Stimulated activated CD4-positive, alpha-beta T cell treated with anti-CD3 and anti-CD28 coated beads, Interleukin-12 subunit alpha, Interleukin-12 subunit beta, amount 100 ng/mL, for 4 hours (primary cell): ENCODE measurements around the gene NEK7.
"Not testable (repeated sequence)": the region's sequence is repeated elsewhere in the genome, so short reads cannot be mapped to it uniquely, and the experiment has no call there.

Experiments used
- DNase-seq: peaks from one replicate; pipeline ENCODE4 v3.0.0-alpha.2; 2020

Gene NEK7

DNA sequence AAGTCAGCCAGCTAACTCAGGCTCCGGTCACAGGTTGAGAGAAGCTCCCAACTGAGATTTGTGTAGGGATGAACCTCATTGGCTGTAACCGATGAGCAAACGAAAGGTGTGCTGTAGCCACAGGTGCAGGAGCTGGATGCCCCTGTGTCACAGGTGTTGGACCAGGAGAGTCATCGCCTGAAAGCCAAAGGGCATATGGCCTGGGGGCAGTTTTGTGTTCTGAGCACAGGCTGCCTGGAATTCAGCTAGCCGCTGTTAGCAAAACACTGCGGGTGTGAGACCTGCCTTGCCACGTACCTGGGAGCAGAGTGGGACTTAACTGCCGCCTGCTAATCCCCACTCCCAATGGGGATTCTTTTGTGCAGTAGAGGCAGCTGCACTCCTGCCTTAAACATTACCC lies 55.3 kb downstream of the NEK7 start:
- no peak for DNase-seq

DNA sequence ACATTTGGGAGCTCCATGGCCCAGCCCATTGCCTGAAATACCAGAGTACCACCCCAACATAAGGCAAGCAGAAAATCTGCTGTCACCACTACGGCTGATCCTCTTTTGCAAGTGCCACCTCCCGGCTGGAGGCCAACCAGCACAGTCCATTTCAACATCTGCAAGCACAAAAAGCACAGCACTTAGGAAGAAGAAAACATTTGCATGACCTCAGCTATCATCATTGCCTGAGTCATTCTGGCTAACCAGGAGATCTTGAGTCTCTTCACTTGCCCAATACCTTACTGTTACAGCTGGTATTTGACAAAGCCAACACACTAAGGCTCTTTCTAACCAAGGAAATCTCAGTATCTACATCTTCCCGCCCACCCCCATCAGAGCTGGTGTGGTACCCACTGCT lies 55.9 kb downstream of the NEK7 start:
- DNase-seq, result no peak

DNA sequence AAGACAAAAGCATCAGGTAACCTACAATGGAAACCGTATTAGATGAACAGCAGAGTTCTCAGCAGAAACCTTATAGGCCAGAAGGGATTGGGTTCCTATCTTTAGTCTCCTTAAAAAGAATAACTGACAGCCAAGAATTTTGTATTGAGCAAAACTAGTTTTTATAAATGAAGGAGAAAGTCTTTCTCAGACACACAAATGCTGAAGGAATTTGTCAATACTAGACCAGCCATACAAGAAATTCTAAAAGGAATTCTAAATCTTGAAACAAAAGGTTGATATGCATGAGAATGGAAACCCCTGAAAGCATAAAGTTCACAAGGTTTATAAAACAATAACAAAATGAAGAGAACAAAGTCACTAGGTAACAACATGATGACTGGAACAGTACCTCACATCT lies 58.1 kb downstream of the NEK7 start:
- no peak for DNase-seq

DNA sequence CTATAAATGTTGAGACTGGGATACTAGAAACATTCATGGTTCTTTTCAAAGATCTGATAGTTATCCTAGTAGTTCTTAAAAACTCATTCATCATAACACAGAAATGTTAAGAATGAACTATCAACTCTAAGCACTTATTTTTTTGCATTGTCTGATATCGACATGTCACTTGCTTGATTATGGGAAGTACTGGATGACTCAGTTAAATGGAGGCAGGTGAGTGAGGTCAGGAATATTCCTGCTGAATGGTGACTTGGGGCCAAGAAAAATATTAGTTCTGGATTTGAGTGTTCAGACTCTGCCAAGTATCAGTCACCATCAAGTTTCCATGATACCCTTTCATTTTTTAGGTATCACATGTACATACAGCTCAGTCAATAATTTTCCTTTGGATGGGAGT lies 63.6 kb downstream of the NEK7 start:
- no peak for DNase-seq

DNA sequence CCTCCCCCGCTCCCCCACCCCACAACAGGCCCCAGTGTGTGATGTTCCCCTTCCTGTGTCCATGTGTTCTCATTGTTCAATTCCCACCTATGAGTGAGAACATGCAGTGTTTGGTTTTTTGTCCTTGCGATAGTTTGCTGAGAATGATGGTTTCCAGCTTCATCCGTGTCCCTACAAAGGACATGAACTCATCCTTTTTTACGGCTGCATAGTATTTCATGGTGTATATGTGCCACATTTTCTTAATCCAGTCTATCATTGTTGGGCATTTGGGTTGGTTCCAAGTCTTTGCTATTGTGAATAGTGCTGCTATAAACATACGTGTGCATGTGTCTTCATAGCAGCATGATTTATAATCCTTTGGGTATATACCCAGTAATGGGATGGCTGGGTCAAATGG lies 70.2 kb downstream of the NEK7 start:
- DNase-seq, result not testable (repeated sequence)

DNA sequence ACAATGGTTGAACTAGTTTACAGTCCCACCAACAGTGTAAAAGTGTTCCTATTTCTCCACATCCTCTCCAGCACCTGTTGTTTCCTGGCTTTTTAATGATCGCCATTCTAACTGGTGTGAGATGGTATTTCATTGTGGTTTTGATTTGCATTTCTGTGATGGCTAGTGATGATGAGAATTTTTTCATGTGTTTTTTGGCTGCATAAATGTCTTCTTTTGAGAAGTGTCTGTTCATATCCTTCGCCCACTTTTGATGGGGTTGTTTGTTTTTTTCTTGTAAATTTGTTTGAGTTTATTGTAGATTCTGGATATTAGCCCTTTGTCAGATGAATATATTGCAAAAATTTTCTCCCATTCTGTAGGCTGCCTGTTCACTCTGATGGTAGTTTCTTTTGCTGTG lies 70.7 kb downstream of the NEK7 start:
- not testable (repeated sequence) for DNase-seq

DNA sequence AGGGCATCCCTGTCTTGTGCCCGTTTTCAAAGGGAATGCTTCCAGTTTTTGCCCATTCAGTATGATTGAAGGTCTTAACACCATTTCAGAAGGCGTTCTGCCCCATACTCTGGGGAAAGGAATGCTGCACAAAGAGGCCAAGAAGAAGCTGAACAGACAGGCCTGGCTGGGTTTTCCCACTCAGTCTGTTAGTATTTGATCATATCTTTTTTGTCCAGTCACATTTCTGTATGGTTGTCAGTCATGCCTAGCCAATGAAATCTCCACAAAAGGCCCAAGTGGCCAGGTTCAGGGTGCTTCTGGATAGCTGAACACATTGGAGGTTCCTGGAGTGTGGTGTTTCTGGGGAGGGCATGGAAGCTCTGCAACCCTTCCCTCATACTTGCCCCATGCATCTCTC lies 72.1 kb downstream of the NEK7 start:
- DNase-seq, result no peak

DNA sequence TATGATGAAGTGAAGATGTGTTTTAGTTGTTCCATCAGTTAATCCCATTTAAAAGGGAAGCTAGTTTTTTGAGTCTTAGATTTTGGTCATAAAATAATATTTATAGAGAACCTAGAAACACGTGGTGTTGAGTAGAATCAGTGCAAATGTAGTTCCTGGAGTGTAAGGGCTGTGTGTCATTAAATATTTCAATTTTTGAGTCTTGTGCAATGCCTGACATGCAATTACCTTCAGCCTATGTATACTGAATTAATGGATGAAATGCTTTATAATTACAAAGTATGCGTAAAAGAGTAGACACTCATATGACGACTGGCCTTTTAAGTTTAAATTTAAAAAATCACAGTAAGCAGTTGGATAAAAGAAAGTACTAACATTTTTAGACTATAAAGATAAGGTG lies 75.0 kb downstream of the NEK7 start:
- no peak for DNase-seq

DNA sequence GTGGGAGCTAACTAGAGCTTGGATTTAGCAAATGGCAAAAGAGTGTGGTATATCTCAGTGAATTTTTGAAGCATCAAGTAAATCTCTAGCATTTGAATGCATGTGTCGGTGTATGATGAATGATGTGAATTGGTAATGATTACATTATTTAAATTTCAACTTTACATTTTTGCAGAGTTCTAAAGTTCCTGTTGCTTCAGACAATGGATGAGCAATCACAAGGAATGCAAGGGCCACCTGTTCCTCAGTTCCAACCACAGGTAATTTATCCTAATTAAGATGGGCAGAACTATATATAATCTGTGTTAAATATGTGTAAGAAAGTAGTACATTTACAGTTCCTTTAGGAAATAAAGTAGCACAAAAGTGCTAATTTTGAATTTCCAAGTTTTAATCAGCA lies 75.6 kb downstream of the NEK7 start:
- no peak for DNase-seq

DNA sequence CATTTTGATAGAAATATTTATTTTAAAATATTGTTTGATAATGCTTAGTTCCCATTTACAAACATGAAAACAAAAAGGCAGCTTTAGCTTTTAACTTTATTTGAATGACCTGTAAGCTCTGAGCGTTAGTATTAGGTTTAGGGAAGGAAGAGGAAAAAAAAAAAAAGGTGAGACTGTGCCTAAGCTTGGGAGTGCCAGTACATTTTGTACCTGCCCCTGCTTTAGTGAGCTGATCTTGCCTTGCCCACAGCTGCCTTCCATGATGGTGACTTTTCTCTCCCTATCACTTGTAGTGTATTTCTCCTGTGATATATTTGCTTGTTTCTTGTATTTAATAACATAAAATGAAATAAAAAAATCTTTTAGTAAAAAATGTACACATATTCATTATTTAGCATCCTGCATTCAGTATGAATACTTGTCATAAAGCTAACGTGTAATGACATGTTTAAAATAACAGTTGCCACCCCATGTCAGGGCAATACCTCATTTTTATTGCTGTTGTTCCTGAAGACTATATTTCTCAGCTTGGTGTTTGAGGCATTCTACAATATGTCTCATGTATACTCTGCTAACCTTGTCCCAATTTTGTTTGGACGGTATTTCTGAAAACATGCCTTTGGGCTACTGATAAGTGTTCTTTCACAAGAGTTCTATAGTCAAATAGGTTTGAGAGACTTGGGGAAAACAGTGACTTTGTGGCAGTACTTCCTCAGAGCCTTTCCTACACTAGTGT lies 76.3 kb downstream of the NEK7 start:
- DNase-seq, result no peak

DNA sequence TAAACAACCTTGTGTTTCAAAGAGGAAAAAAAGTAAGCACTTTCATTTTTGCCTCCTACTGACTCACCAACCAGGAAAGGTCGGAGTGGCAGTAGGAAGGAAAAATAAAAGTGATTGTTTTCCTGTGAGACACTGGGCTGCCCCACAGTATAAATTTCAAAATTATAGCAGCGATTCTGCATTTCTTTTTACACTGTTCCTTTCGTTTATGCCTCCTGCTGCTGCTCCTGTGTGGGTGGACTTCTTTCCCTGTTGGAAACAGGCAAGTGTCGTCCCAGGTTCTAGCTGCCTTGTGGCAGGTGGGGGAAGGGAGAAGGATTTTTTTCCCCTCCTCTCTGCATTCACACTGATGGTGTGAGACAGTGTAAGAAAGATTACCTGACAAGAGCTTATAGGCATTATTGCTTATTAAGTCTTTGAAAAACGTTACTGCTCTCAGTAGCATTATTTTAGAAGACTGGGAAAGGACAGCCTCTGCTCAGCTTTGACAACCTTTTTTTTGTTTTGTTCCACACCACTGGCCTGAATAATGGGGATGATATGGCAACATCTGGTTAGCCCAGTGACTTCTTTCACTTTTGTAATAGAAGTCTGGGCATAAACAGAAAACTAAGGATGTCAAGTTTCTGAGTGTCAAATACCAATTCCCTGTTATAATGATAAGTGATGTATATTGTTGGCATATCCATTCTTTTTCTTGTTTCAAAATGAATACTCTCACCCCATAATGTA lies 77.9 kb downstream of the NEK7 start:
- DNase-seq, result no peak

DNA sequence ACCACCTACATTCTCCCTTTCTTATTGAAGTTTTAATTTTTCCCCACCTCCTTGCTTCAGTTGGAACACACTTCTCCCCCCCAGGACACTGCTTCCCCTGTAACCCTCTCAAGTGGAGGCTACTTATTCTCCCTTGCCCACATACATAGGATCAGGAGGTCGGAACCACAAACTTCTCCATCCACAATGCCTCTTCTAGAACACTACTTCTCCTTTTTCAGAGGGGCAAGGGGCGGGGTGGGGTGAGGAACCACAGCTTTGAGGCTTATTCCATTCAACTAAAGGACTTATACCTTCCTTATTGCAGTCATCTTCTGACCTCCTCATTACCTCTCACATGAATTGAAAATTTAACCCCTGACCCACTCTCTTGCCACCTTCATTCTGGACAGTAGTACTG lies 81.3 kb downstream of the NEK7 start:
- no peak for DNase-seq

DNA sequence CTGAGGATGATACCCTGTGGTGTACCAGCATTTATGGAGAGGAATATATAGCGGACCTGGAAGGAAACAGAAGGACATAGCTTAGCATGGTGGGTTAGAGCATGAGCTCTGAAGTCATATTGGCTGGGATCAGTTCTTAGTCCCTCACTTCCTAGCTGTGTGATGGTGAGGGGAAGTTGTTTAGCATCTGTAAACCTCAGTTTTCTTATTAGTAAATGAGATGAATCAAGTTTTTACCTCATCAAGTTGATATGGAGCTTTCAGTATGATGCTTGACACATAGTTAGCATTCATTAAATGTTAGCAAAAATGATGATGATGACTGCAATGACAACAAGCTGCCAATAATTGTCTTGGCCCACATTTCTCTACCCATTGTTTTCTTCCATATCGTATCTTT lies 84.8 kb downstream of the NEK7 start:
- DNase-seq, result no peak

DNA sequence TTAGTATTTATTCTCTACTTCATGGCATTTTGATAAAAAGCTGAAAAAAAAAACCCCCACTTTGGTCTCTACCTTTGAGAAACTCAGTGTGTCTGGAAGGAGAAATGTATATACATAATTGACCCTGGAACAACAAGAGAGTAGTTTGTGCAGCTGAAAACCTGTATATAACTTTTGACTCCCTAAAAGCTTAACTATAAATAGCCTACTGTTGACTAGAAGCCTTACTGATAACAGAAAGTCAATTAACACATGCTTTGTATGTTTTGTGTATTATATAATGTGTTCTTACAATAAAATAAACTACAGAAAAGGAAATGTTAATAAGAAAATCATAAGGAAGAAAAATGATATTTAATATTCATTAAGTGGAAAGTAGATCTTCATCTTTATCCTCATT lies 88.0 kb downstream of the NEK7 start:
- no peak for DNase-seq

DNA sequence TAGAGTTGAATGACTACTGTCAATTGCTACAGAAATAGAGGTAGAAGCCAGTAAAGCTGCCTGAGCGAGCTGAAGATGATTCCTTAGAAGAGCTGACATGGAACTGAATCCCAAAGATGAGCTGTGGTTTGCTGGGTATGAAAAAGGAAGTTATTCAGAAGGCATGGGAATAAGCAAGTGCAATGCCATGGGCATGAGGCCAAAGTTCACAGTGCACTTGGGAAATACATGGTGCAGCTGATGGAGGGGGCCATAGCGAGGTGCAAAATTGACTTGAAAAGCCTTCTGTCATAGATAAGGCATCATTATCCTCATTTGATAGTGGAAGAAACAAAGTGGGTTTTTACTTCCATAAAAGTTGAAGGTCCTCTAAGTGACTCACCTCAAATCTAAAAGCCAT lies 88.6 kb downstream of the NEK7 start:
- no peak for DNase-seq

DNA sequence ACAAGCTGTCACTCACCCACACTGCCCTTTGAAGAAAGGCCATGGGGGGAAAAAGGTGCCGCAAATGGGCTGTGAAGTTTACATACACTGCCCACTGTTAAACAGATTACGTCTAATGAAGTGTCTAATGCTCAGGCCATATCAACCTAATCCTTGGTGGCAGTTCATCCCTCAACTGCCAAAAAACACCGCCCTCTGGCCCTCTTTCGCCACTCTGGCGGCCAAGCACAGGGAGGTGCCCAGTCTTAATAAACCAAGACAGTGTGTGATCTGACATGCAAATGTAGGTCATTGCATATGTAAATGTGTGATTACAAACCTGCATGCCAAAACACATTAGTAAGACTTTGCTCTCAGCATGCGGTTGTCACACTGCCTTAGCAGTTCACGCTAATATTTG lies 89.5 kb downstream of the NEK7 start:
- DNase-seq, result no peak

DNA sequence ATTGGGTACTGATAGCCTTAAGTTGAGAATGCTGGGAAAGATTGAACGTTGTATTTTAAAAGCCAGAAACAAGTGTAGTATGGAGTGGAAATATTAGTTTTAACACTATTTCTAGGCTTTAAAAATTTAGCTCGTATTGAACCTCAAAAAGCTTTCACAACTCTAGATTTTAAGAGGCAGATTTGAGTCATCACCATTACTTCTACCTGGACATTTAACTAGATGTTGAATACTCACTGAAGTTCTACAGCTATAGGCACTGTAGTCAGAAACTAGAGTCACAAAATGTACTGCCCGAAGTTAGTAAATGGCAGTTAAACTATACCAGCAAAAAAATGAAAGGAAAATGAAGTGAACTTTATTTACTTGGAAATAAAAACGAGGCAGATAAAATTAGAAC lies 96.5 kb downstream of the NEK7 start:
- DNase-seq, result no peak

DNA sequence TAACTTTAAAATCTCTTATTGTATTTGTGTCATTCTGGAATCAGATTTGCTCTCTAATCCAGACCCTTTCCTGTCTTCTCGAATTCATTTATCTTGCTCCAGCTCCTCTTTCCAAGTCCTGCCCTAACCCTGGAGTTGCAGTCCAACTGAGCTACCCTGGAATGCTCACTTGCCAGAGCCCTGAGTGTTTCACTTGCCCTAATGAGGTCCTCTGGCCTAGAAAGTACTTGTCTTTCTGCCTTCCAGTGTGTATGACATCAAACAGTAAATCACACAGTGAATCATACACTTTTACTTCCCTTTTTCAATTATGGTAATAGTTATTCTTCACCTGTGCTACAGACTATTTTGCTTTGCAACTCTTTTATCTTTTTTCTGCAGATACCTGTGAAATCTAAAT lies 96.9 kb downstream of the NEK7 start:
- DNase-seq, result no peak

DNA sequence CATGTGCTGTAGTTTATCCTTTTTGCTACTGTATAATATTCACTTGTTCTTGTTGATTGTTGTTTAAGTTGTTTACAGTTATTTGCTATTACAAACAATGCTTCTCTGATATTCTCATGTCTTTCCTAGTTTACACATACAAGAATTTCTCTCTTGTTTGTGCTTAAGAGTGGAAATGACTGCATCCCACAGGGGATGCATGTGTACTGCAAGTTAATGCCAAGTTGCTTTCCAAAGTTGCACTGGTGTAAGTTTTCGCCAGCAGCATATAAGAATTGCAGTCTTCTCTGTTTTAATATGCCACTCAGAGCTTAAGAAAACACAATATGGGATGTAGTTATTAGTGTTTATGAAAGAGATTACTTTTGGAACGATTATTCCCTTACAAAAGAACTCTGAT lies 97.7 kb downstream of the NEK7 start:
- DNase-seq, result no peak

DNA sequence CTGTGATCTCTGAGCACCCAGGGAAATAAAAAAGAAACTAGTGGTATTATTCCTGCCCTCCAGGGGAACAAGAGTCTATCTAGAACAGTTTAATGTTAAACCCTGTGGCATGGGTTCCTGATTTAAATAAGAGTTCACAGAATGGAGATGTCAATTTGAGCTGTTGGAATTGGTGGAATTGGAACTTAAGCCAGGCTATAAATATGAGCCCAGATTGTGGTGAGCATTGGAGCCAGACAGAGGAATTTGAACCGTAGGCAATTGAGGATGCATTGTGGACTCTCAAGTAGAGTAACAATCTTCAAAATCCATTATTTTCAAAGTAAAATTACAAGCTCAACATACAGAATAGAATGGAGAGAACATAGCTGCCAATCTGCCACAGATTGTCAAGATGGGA lies 98.2 kb downstream of the NEK7 start:
- no peak for DNase-seq

DNA sequence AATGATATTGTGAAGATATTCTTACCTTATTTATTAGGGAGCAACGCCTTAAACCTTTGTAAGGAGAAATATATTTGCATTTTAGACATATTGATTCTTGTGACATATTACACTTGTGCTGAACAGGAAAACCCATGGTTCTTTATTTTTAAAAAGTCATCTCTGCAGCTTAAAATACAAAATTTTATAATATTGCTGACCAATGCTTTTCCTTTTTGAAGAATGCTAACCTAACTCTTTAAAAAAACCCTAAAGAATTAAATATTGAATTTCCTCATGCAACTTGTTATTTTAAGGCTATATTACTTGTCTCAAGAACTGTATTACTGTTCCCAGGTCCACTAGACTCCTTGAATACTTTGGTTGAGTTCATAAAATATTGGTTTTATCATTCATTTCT lies 99.0 kb downstream of the NEK7 start:
- no peak for DNase-seq

DNA sequence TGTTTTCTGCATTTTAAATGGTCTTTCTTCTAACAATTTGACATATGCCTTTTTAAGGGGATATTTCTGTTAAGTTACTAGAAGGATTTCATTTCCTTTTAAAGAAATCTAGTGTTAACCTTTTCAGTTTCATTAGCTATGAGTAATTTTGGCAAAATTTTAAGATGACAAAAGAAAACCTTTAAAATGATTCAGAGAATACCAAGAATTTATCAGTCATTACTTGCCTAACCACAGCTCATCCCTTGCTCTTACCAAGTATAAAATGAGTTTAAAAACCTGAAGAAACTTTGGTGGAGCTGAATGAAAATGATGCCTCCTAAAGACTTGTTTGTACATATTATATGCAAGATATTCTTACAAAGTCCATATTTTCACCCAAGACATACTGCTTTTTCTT lies 101.7 kb downstream of the NEK7 start:
- DNase-seq, result no peak

DNA sequence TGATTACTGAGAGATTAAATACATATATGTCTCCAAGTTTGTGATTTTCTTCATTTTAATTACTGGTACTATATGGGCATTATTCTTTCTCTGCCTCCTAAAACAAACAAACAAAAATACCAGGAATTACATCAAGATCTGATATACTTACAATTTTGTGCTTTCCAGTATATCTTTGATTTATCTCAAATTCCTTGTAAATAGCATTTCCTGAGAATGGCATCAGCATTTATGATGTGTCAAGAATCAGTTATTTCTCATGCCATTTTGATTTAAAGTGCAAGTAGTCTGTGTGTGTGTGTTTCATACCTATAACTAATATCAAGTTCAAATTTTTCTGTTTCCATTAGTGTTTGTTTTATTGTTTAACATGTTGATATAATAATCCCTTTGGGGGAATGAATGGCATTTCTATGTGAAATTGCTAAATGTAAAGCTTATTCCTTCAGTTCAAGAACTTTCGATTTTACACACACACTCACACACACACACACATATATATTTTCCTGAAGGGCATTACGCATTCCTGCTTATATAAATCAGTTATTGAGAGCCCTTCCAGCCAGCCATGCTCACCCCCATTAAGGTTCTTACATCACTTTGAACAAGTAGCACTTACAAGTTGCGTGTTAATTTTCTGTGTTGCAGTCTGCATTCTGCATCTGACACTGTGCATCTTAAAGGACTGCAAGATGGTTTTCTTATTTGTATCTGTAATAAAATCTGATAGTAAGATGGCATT lies 102.7 kb downstream of the NEK7 start:
- DNase-seq, result no peak

DNA sequence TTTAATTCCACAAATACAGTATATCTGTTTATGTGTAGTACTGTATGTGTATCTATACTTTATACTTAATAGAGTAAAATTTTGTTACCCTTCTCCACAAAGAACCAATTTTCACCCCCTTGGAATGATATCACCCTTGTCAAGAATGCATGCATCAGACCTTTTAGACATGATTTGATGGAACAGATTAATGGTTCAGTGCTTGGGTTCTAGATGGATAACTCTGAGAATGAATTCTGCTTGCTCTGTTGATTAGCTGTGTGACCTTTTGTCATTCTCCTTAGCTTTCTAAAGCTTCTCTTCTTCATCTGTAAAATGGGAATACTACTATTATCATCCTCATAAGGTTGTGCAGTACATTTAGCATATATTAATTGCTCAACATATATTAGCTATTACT lies 105.1 kb downstream of the NEK7 start:
- no peak for DNase-seq
